Measurements from ENCODE around the gene ARHGAP45. TPM values are rescaled to one million over a fixed set of nuclear protein-coding genes. Genes with fewer than 3 reads are reported as not detected.

Gene ARHGAP45
- total RNA-seq, 1 experiment from 2014 or later, result 31.5 TPM

- DNase-seq, result no peak
These were observed 30.9 kb upstream of the ARHGAP45 start for GRCh38 chr19:1035998-1036621.

GRCh38 chr19:1037621-1038064 is 29.3 kb upstream of the ARHGAP45 start:
- Histone ChIP-seq H3K4me3 (ENCODE audit: low read length) (peak overlapping the region; percentile 79; the same call in 1 of the 2 replicates), H3K4me1 (ENCODE audit: low read length) (peaks cover 42% of the 10 kb centered on the region), H3K79me2 (ENCODE audit: low read length) (no peaks in the 10 kb centered on the region), H3K27ac (ENCODE audit: low read length) (peak overlapping the region; percentile 95), H2AFZ (ENCODE audit: low read length) (no peak overlapping the region), H3K36me3 (ENCODE audit: insufficient read depth, low read length) (peaks cover 4% of the 10 kb centered on the region; the same call in 1 of the 2 replicates), H3K9me3 (ENCODE audit: low read length) (no peaks in the 10 kb centered on the region), H3K4me2 (ENCODE audit: low read depth, low read length, poor library complexity, severe bottlenecking) (peak overlapping the region; percentile 87), H3K9me2 (replicated peaks; ENCODE audit: insufficient read depth, low read length) (no peaks in the 10 kb centered on the region), H4K20me1 (ENCODE audit: insufficient read depth, low read depth, low read length) (0 out of 2 replicates have a peak, but pooled peaks cover 8% of the 10 kb centered on the region), H3K9ac (ENCODE audit: low read length) (peak overlapping the region; percentile 62), H3K27me3 (ENCODE audit: low read length) (no peaks in the 10 kb centered on the region)
- peak; percentile 84 for DNase-seq

More at GRCh38 chr19:1035998-1036621, 30.9 kb upstream of the ARHGAP45 start:
- H3K9me3 ChIP-seq (ENCODE audit: low read length), result no peaks in the 10 kb centered on the region
- no peak overlapping the region for H3K4me2 ChIP-seq (ENCODE audit: low read depth, low read length, poor library complexity, severe bottlenecking)
- H3K4me3 ChIP-seq (ENCODE audit: low read length), result no peak overlapping the region
- H3K9me2 ChIP-seq (replicated peaks; ENCODE audit: insufficient read depth, low read length), result no peaks in the 10 kb centered on the region
- peaks cover 35% of the 10 kb centered on the region for H3K4me1 ChIP-seq (ENCODE audit: low read length)
- peaks cover 4% of the 10 kb centered on the region; the same call in 1 of the 2 replicates for H3K36me3 ChIP-seq (ENCODE audit: insufficient read depth, low read length)
- no peaks in the 10 kb centered on the region for H3K27me3 ChIP-seq (ENCODE audit: low read length)
- no peak overlapping the region for H3K9ac ChIP-seq (ENCODE audit: low read length)
- H2AFZ ChIP-seq (ENCODE audit: low read length), result no peak overlapping the region
- H3K27ac ChIP-seq (ENCODE audit: low read length), result no peak overlapping the region
- no peaks in the 10 kb centered on the region for H3K79me2 ChIP-seq (ENCODE audit: low read length)
- H4K20me1 ChIP-seq (ENCODE audit: insufficient read depth, low read depth, low read length), result no peaks in the 10 kb centered on the region

- Histone ChIP-seq H3K4me1 (ENCODE audit: low read length) (peaks cover 42% of the 10 kb centered on the region), H3K4me3 (ENCODE audit: low read length) (peak overlapping the region; percentile 79), H3K79me2 (ENCODE audit: low read length) (no peaks in the 10 kb centered on the region), H3K36me3 (ENCODE audit: insufficient read depth, low read length) (peaks cover 4% of the 10 kb centered on the region; the same call in 1 of the 2 replicates), H3K27ac (ENCODE audit: low read length) (peak overlapping the region; percentile 95), H3K4me2 (ENCODE audit: low read depth, low read length, poor library complexity, severe bottlenecking) (peak overlapping the region; percentile 87), H4K20me1 (ENCODE audit: insufficient read depth, low read depth, low read length) (0 out of 2 replicates have a peak, but pooled peaks cover 8% of the 10 kb centered on the region), H3K9ac (ENCODE audit: low read length) (peak overlapping the region; percentile 62), H2AFZ (ENCODE audit: low read length) (0 out of 2 replicates have a peak overlapping the region, but pooled peaks have one; percentile 5), H3K9me2 (replicated peaks; ENCODE audit: insufficient read depth, low read length) (no peaks in the 10 kb centered on the region), H3K27me3 (ENCODE audit: low read length) (no peaks in the 10 kb centered on the region), H3K9me3 (ENCODE audit: low read length) (no peaks in the 10 kb centered on the region)
- DNase-seq, result no peak
These were observed 27.9 kb upstream of the ARHGAP45 start for GRCh38 chr19:1038978-1039645.

GRCh38 chr19:1039646-1040475 is 27.1 kb upstream of the ARHGAP45 start, which contains the start of gene ABCA7:
ABCA7 (plus strand) TSS chr19:1040107; CDS start chr19:1041362, 1,255 bp downstream.
- peak within 1 kb of the TSS; percentile 79 for H3K9ac ChIP-seq (ENCODE audit: low read length)
- H3K9me2 ChIP-seq (replicated peaks; ENCODE audit: insufficient read depth, low read length), result no peaks in the 10 kb centered on the region
- DNase-seq, result peak; percentile 99
- H3K4me3 ChIP-seq (ENCODE audit: low read length), result peak within 1 kb of the TSS; percentile 79
- H2AFZ ChIP-seq (ENCODE audit: low read length), result peak within 1 kb of the TSS; percentile 17; the same call in 1 of the 2 replicates
- peak within 1 kb of the TSS; percentile 87 for H3K4me2 ChIP-seq (ENCODE audit: low read depth, low read length, poor library complexity, severe bottlenecking)
- H4K20me1 ChIP-seq (ENCODE audit: insufficient read depth, low read depth, low read length), result 0 out of 2 replicates have a peak, but pooled peaks cover 8% of the 10 kb centered on the region
- no peaks in the 10 kb centered on the region for H3K27me3 ChIP-seq (ENCODE audit: low read length)
- peaks cover 42% of the 10 kb centered on the region for H3K4me1 ChIP-seq (ENCODE audit: low read length)
- H3K79me2 ChIP-seq (ENCODE audit: low read length), result no peaks in the 10 kb centered on the region
- peaks cover 4% of the 10 kb centered on the region; the same call in 1 of the 2 replicates for H3K36me3 ChIP-seq (ENCODE audit: insufficient read depth, low read length)
- H3K27ac ChIP-seq (ENCODE audit: low read length), result peak within 1 kb of the TSS; percentile 95
- H3K9me3 ChIP-seq (ENCODE audit: low read length), result no peaks in the 10 kb centered on the region

- Histone ChIP-seq H4K20me1 (ENCODE audit: insufficient read depth, low read depth, low read length) (0 out of 2 replicates have a peak, but pooled peaks cover 8% of the 10 kb centered on the region), H3K4me2 (ENCODE audit: low read depth, low read length, poor library complexity, severe bottlenecking) (peak overlapping the region; percentile 87), H3K27me3 (ENCODE audit: low read length) (no peaks in the 10 kb centered on the region), H3K27ac (ENCODE audit: low read length) (peak overlapping the region; percentile 56), H3K4me3 (ENCODE audit: low read length) (peak overlapping the region; percentile 79), H3K9me2 (replicated peaks; ENCODE audit: insufficient read depth, low read length) (no peaks in the 10 kb centered on the region), H3K4me1 (ENCODE audit: low read length) (peaks cover 42% of the 10 kb centered on the region), H3K79me2 (ENCODE audit: low read length) (no peaks in the 10 kb centered on the region), H3K9me3 (ENCODE audit: low read length) (no peaks in the 10 kb centered on the region), H2AFZ (ENCODE audit: low read length) (peak overlapping the region; percentile 17; the same call in 1 of the 2 replicates), H3K9ac (ENCODE audit: low read length) (peak overlapping the region; percentile 79), H3K36me3 (ENCODE audit: insufficient read depth, low read length) (peaks cover 4% of the 10 kb centered on the region; the same call in 1 of the 2 replicates)
- peak; percentile 98 for DNase-seq
These were observed 26.3 kb upstream of the ARHGAP45 start for GRCh38 chr19:1040476-1041271.

- no peaks in the 10 kb centered on the region for H3K9me3 ChIP-seq (ENCODE audit: low read length)
- H3K4me1 ChIP-seq (ENCODE audit: low read length), result peaks cover 42% of the 10 kb centered on the region
- H3K36me3 ChIP-seq (ENCODE audit: insufficient read depth, low read length), result peaks cover 2% of the 10 kb centered on the region; the same call in 1 of the 2 replicates
- DNase-seq, result no peak
- no peaks in the 10 kb centered on the region for H3K9me2 ChIP-seq (replicated peaks; ENCODE audit: insufficient read depth, low read length)
- H3K9ac ChIP-seq (ENCODE audit: low read length), result peak overlapping the region; percentile 25
- H3K4me2 ChIP-seq (ENCODE audit: low read depth, low read length, poor library complexity, severe bottlenecking), result peak overlapping the region; percentile 87
- no peak overlapping the region for H3K27ac ChIP-seq (ENCODE audit: low read length)
- no peak overlapping the region for H2AFZ ChIP-seq (ENCODE audit: low read length)
- H4K20me1 ChIP-seq (ENCODE audit: insufficient read depth, low read depth, low read length), result 0 out of 2 replicates have a peak, but pooled peaks cover 8% of the 10 kb centered on the region
- no peaks in the 10 kb centered on the region for H3K27me3 ChIP-seq (ENCODE audit: low read length)
- H3K79me2 ChIP-seq (ENCODE audit: low read length), result no peaks in the 10 kb centered on the region
- H3K4me3 ChIP-seq (ENCODE audit: low read length), result peak overlapping the region; percentile 79; the same call in 1 of the 2 replicates
These were observed 25.6 kb upstream of the ARHGAP45 start for GRCh38 chr19:1041272-1041834.
